GM18526 (cell line): ENCODE data around the gene PRDM4.

Experiments
- POLR2A ChIP-seq: IDR thresholded peaks from 3 replicates; pipeline ENCODE4 v1.6.1; 2011; ENCODE audit not compliant: insufficient read length; ENCODE audit errors: extremely low read depth

Gene PRDM4

GRCh38 chr12:107779077-107779831, 18.3 kb upstream of the PRDM4 start:
- no peak for TF ChIP-seq POLR2A

DNA sequence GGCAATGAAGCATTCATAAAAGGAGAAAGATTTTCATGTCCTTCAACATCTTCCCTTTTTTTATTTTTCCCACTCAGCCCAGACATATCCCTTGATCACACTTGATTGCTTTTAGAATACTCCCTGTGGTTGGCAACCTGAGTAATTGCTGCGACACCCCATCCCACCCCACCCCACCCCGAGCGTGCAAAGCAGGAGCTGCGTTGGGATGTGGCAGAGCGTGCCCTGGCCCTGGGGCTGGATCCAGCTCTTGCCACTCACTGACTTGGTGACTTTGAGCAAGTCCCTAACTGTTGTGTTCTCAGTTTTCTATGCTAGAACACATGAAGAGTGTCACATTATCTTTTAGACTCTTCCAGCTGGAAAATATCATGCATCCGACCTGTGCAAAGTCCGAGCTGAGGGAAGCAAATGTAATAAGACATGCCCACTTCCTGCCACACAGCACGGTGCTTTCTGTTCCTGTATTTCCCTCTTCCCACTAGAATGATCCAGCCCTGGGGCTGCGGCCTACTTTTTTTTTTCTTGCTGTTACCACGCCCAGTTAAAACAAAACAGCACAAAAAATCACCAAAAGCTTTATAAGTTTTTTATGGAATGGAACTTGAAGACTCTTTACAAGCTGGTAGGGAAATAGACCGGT, 17.6 kb upstream of the PRDM4 start:
- TF ChIP-seq POLR2A, result no peak

DNA sequence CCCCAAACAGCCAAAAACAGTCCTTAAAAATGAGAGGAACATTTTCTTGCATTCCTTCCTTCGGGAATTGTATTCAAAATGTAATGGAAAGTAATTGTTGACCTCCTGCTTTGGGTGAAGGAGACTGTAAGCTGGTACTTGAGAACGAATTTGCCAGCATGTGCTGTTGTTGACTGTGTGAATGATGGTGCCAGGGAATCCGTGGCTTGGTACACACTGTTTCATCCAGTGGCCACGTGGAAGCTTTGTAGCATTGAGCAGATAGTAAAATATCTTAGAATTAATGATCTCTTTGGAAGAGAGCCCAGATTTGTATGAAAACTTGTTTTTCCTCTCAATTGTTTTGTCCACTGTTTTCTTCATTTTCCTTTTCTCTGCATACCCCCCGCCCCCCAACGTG, 15.2 kb upstream of the PRDM4 start:
- no peak for TF ChIP-seq POLR2A

DNA sequence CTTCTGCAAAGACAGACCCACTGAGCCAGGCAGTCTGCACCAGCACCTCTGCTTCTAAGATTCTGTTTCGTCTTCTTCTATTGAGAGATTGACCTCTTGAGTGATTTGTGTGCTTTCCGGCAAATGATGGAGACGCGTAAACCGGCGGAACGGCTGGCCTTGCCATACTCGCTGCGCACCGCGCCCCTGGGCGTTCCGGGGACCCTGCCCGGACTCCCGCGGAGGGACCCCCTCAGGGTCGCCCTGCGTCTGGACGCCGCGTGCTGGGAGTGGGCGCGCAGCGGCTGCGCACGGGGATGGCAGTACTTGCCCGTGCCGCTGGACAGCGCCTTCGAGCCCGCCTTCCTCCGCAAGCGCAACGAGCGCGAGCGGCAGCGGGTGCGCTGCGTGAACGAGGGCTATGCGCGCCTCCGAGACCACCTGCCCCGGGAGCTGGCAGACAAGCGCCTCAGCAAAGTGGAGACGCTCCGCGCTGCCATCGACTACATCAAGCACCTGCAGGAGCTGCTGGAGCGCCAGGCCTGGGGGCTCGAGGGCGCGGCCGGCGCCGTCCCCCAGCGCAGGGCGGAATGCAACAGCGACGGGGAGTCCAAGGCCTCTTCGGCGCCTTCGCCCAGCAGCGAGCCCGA, 14.3 kb upstream of the PRDM4 start:
- no peak for TF ChIP-seq POLR2A

- no peak for TF ChIP-seq POLR2A
Measured at GRCh38 chr12:107774349-107775029, 13.6 kb upstream of the PRDM4 start, which contains the start of gene ASCL4. Gene ASCL4 (plus strand): TSS chr12:107774704. CDS start chr12:107775219, 515 bp downstream.

- TF ChIP-seq POLR2A, result no peak
Measured at GRCh38 chr12:107767466-107767865, 6.5 kb upstream of the PRDM4 start.

GRCh38 chr12:107765316-107765715, 4.4 kb upstream of the PRDM4 start:
- no peak for TF ChIP-seq POLR2A

DNA sequence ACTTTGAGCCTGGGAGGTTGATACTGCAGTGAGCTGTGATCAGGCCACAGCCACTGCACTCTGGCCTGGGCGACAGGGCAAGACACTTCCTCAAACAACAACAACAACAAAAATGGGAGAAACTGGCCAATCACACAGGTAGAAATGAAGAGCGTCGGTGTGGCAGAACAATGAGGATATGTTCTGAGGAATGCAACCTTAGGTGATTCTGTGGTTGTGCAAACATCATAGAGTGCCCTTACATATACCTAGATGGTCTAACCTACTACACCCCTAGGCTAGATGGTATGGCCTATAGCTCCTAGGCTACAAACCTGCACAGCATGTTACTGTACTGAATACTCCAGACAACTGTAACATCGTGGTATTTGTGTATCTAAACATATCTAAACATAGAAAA, 3.7 kb upstream of the PRDM4 start:
- TF ChIP-seq POLR2A, result no peak

DNA sequence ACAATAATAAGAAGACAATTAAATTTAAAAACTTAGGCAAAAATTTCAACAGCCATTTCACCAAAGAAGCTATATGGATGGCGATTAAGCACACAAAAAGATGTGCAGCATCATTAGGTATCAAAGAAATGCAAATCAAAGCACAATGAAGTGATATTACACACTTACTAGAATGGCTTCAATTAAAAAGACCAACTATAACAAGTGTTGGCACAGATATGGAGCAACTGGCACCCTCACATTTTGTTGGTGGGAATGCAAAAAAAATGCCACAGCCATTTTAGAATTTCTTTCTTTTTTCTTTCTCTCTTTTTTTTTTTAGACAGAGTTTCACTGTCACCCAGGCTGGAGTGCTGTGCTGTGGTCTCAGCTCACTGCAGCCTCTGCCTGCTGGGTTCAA, 1.9 kb upstream of the PRDM4 start:
- no peak for TF ChIP-seq POLR2A

- no peak for TF ChIP-seq POLR2A
Measured at GRCh38 chr12:107761502-107761904, 566 bp upstream of the PRDM4 start.

- no peak for TF ChIP-seq POLR2A
Measured at GRCh38 chr12:107760207-107760808, 629 bp downstream of the PRDM4 start.

GRCh38 chr12:107759410-107759809, 1.5 kb downstream of the PRDM4 start:
- TF ChIP-seq POLR2A, result no peak

- no peak for TF ChIP-seq POLR2A
Measured at GRCh38 chr12:107749083-107749482, 11.9 kb downstream of the PRDM4 start.

DNA sequence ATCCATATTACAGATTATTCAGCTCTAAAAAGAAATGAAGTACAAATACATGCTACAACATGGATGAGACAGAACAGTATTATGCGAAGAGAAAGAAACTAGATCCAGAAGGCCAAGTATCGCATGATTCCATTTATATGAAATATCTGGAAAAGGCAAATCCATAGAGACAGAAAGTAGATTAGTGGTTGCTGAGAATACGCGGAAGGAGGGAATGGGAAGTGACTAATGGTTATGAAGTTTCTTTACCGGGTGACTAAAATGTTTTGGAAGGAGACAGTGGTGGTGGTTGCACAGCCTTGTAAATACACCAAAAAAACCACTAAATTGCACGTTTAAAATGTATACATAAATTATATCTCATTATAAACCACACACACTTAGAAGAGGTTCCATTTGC, 12.5 kb downstream of the PRDM4 start:
- TF ChIP-seq POLR2A, result no peak

GRCh38 chr12:107736914-107737313, 24.0 kb downstream of the PRDM4 start:
- no peak for TF ChIP-seq POLR2A

DNA sequence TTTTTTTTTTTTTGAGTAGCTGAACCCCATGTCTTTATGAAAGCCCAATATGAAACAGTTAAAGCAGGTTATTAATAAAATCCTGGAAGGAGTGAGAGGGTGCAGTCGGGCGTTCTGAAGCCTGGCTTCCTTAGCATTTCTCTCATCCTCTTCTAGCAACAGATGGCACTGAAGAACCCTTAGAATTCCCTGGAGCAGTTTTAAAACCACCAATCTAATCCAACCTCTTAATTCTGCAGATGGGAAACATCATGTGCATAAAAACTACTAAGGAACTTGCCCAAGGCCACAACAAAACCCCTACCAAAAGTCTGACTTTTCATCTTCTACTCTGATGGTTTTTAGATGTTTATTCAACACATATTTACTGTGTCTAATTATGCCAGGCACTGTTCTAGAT, 25.2 kb downstream of the PRDM4 start:
- TF ChIP-seq POLR2A, result no peak

DNA sequence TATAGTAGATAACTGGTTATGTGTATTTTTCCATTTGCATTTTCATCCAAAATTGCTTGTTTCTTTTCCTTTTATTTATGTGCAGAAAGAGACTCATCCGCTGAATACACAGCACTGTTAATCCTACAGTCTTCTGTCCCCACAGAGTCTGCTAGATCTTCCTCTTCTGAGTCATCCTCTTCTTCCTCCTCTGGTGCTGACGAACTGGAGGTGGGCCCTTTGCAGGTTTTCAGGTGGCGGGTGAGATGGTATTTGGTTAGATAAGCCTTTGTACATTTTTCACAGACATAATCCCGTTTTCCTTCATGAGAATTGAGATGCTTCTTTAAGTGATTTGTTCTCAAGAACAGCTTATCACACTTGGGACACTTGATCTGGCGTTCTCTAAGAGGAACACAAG, 26.8 kb downstream of the PRDM4 start:
- no peak for TF ChIP-seq POLR2A
